Measurements from ENCODE around the gene BAX.

The BAX gene

DNA sequence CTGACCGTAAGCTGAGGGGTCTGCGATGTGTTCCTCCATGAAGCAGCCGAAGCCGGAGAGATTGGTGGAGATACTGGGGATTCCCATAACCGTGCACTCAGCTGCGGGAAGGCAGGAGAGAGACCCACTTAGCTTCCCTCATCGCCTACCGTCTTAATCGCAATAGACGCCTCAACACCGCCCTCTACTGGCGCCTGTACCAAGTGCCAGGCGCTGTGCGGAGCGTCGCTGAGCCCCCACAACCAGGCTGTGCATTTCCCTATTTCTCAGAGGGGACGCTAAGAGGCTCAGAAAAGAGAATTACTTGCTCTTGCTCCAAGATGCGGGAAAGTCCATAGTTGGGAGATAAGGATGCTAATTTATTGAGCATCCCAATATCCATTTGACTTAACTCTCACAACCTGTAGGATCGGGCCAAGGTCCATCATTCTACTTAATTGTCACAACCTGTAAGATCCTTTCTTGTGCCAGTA, 16.3 kb downstream of the BAX start:
- no peak for DNase-seq (ENCODE audit: low read depth)
- TF ChIP-seq, protein P1, sequence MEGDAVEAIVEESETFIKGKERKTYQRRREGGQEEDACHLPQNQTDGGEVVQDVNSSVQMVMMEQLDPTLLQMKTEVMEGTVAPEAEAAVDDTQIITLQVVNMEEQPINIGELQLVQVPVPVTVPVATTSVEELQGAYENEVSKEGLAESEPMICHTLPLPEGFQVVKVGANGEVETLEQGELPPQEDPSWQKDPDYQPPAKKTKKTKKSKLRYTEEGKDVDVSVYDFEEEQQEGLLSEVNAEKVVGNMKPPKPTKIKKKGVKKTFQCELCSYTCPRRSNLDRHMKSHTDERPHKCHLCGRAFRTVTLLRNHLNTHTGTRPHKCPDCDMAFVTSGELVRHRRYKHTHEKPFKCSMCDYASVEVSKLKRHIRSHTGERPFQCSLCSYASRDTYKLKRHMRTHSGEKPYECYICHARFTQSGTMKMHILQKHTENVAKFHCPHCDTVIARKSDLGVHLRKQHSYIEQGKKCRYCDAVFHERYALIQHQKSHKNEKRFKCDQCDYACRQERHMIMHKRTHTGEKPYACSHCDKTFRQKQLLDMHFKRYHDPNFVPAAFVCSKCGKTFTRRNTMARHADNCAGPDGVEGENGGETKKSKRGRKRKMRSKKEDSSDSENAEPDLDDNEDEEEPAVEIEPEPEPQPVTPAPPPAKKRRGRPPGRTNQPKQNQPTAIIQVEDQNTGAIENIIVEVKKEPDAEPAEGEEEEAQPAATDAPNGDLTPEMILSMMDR (IDR thresholded peaks at IDR 0.05; ENCODE audit: control insufficient read depth, extremely low read depth, insufficient read depth), result peak; percentile 64
- no peak overlapping the region for H3K4me3 ChIP-seq (ENCODE audit: low read depth, low read length)

DNA sequence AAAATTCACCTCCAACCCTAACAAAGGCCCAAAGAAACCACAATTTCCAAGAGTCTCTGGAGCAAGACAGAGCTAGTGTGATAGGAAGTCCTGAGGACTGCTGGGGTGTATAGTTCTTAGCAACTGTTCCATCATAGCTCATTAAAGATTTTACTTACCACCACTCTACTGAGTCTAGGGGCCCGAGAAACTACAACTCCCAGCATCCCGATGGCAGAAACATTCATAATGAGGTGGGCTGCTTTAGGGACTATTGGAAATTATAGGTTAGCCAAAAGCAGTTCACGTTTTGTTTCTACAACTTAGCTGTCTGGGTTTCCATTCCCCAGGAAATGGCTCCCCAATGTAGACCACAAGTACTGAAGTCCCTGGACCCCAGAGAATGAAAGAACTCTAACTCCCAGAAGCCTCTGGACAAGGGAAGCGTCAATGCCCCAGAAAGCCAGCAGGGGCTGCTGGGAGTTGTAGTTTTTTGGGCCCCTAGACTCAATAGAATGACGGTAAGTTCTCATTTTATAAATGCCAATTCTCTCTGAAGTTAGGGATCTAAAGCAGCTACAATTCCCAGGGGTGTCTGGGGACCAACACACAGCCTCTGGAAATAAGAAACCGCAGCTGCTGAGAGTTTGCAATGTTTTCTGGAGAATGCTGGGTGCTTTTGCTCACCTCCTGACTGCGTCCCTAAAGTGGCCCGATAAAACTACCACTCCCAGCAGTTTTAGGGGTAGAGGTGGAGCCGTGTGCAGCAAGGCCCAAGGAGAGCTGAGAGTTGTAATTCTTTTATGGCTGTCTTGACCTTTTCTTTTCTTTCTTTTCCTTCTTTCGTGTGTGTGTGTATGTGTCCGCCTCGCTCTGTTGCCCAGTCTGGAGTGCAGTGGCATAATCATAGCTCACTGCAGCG, 21.5 kb downstream of the BAX start:
- no peak overlapping the region for H3K4me3 ChIP-seq (ENCODE audit: low read depth, low read length)
- DNase-seq (ENCODE audit: low read depth), result no peak

DNA sequence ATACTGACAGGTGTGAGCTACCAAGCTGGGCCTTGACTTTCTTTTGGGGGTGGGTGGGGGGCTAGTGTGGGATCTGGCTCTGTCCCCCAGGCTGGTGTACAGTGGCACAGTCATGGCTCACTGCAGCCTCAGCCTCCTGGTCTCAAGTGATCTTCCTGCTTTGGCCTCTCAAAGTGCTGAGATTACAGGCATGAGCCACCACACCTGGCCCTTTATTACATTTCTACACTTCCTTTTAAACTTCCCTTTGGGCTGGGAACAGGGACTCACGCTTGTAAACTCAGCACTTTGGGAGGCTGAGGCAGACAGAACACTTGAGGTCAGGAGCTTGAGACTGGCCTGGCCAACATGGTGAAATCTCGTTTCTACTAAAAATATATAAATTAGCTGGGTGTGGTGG, 22.4 kb downstream of the BAX start:
- TF ChIP-seq, protein P1 (IDR thresholded peaks at IDR 0.05; ENCODE audit: control insufficient read depth, extremely low read depth, insufficient read depth), result no peak
- H3K4me3 ChIP-seq (ENCODE audit: low read depth, low read length), result no peak overlapping the region
- DNase-seq (ENCODE audit: low read depth), result no peak

More for the DNA sequence above, 21.5 kb downstream of the BAX start:
- TF ChIP-seq, protein P1 (IDR thresholded peaks at IDR 0.05; ENCODE audit: control insufficient read depth, extremely low read depth, insufficient read depth), result no peak

DNA sequence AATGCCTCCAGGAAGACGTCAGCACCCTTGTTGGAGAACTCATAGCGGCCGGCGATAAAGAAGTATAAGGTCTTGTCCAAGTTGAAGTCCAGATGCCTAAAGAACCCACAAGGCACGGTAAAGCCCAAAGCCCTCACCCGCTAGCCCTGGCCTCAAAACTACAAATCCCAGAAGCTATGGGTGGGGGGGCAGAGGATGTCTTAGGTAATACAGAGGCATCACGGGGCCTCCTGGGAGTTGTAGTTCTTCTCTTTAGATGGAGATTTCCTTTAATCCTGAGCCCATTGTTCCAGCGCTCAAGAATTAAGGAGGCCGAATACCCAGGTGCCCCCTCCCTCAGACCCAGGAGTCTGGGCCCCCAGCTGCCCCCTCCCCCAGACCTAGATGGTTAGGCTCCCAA, 27.6 kb downstream of the BAX start:
- H3K4me3 ChIP-seq (ENCODE audit: low read depth, low read length), result no peak overlapping the region
- no peak for DNase-seq (ENCODE audit: low read depth)
- TF ChIP-seq, protein P1 (IDR thresholded peaks at IDR 0.05; ENCODE audit: control insufficient read depth, extremely low read depth, insufficient read depth), result no peak

DNA sequence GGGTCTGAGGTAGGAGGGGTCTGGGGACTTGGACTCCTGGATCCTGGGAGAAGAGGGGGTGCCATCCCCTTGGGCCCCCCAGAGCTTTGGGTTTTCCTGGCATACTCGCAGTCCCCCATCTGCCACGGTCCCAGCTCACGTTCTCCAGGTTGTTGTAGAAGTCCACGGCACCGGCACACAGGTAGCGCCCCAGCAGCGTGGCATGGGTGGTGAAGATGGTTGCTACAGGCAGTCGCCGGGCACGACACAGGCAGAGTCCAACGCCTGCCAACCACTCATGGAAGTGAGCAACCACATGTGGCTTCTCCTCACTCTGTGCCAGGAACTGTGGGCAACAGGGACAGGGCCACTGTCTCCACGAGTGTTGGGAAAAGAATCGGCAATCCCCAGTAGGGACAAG, 31.0 kb downstream of the BAX start:
- no peak for DNase-seq (ENCODE audit: low read depth)
- TF ChIP-seq, protein P1 (IDR thresholded peaks at IDR 0.05; ENCODE audit: control insufficient read depth, extremely low read depth, insufficient read depth), result no peak
- H3K4me3 ChIP-seq (ENCODE audit: low read depth, low read length), result no peak overlapping the region

DNA sequence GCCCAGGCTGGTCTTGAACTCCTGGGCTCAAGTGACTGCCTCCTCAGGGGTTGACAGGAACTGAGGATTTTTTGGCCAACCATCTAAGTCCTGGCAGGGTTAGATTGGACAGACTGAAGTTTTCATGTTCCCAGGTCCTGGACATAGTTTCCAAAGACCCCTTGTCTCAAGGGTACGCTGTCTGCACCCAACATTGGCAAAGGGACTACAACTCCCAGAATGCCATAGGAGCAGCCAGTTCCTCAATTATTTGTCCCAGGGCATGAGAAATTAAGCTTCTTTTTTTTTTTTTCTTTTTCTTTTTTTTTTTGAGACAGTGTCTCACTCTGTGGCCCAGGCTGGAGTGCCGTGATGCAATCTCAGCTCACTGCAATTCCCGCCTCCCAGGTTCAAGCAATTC, 31.5 kb downstream of the BAX start:
- TF ChIP-seq, protein P1 (IDR thresholded peaks at IDR 0.05; ENCODE audit: control insufficient read depth, extremely low read depth, insufficient read depth), result no peak
- DNase-seq (ENCODE audit: low read depth), result no peak
- H3K4me3 ChIP-seq (ENCODE audit: low read depth, low read length), result no peak overlapping the region
